ENCODE measurements around the gene GPA33.

- TF ChIP-seq CTCF (IDR thresholded peaks at IDR 0.05; ENCODE audit: insufficient read depth, low read length) (no peak), POLR2AphosphoS5 (IDR thresholded peaks at IDR 0.05; ENCODE audit: low read depth) (no peak), REST (IDR thresholded peaks at IDR 0.05; ENCODE audit: insufficient replicate concordance, low read depth) (no peak), GABPA (IDR thresholded peaks at IDR 0.05; ENCODE audit: low read depth) (no peak), SPI1 (IDR thresholded peaks at IDR 0.05; ENCODE audit: borderline replicate concordance, low read depth) (no peak)
Observed at GRCh38 chr1:167011560-167012191, 78.5 kb downstream of the GPA33 start.

All from HL-60 (cell line).